ENCODE data around the gene SMIM30.

Gene SMIM30

DNA sequence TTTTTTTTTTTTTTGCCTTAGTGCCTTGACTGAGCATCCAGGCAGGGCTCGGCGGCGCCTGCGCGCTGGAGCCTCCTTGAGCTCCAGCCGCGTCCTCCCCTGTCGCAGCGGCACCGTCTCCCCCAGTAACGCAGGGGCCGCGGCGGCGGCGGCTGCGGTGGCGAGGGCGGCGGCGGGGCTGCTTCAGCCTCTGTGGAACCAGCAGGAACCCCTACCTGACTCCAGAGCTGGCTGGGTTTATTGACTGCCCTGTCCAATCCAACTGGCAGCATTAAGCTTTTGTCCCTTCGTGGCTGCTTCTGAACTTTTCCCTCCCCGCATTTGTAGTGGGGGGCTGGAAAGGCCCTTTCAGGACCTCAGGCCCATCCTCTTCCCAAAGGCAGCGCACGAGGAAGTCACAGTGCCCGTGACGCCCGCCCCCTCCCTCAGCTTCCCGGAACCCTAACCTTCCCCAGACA, 31.9 kb downstream of the SMIM30 start, which contains the start of gene GPR85:
Gene GPR85, minus strand, starts transcription at position 397 of the 458 bp plus-strand sequence. CDS start 2,106 bp downstream, outside the sequence.
- TF ChIP-seq, protein P1, sequence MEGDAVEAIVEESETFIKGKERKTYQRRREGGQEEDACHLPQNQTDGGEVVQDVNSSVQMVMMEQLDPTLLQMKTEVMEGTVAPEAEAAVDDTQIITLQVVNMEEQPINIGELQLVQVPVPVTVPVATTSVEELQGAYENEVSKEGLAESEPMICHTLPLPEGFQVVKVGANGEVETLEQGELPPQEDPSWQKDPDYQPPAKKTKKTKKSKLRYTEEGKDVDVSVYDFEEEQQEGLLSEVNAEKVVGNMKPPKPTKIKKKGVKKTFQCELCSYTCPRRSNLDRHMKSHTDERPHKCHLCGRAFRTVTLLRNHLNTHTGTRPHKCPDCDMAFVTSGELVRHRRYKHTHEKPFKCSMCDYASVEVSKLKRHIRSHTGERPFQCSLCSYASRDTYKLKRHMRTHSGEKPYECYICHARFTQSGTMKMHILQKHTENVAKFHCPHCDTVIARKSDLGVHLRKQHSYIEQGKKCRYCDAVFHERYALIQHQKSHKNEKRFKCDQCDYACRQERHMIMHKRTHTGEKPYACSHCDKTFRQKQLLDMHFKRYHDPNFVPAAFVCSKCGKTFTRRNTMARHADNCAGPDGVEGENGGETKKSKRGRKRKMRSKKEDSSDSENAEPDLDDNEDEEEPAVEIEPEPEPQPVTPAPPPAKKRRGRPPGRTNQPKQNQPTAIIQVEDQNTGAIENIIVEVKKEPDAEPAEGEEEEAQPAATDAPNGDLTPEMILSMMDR (conservative IDR thresholded peaks at IDR 0.05), result no peak
- H3K27ac ChIP-seq, result peak within 1 kb of the TSS; percentile 57

DNA sequence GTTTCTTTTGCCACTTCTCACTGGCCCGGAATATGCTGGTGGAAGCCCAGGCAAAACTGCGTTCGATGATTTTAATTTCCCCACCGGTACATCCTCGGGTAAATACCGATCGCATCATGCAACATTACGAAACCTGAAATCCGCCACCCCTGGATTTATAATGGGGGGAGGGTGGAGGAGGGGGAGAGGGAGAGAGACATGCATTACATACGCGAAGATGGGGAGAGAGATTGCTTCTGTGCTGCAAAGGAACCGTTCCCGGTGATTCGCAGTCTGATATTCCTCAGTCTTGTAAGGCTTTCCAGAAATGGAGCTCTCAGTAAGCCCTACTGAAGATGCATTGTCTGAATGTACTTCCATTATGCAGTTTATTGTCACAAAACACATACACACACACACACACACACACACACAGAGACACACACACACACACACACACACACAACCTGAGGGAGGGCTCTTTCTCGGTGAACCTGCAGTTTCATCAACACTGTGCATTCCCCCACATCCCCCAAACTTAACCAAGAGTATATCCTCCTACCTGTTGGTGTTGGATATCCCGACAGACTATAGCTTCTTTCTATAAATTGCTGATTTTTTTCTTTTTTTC, 32.5 kb downstream of the SMIM30 start:
- TF ChIP-seq, protein P1 (conservative IDR thresholded peaks at IDR 0.05), result no peak
- H3K27ac ChIP-seq, result peak overlapping the region; percentile 57

DNA sequence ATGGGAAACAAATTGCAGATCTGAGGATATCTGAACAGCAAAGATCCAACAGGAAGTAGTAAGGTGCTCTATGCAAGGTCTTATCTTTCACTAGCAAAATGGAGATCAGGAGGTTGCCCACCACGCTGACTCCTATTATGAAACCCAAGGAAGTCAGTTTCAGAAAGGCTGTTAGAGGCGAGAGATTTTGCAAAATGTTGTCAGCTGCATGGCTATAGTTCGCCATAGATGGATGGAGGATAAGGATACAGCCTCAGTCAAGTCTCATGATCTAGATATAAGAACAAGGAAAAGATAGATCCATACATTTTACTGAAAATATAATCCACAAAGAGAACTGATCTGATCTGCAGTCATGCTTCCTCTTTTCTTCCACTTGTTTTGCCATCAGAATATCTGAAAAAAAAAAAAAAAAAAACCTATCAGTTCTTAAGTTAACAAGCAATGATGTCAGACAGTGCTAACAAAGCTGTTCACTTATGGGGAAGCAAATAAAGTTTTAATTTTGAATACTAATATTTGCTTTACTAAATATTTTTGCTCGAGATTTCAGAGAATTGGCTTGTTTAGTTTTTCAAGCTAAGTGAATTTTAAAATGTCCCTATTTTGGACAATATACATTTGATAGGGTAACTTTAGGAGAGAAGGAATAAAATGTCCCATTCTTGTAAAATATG, 33.7 kb downstream of the SMIM30 start:
- TF ChIP-seq, protein P1 (conservative IDR thresholded peaks at IDR 0.05), result no peak
- peak overlapping the region; percentile 57 for H3K27ac ChIP-seq

- no peak overlapping the region for H3K27ac ChIP-seq
- TF ChIP-seq, protein P1 (conservative IDR thresholded peaks at IDR 0.05), result no peak
Measured at GRCh38 chr7:113083816-113084495, 34.4 kb downstream of the SMIM30 start.

GRCh38 chr7:113083132-113083815, 35.1 kb downstream of the SMIM30 start:
- TF ChIP-seq, protein P1 (conservative IDR thresholded peaks at IDR 0.05), result no peak
- H3K27ac ChIP-seq, result no peak overlapping the region

DNA sequence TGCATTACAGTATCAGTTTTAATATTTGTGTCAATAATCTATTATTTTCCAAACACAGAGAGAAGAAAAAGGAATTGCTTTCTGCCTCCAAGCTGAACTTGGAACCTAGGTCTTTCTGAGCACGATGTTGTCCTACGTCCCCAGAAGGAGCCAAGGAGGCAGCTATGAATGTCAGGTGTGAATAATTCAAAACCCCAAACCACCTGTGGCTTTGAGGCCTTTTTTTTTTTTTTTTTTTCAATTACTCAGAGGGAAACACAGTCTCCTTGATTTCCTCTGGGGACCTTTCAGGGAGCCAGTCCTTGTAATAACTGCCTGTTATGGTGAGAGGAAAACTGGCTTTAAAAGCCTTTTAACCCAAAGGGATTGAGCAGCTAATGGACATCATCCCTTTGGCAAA, 40.0 kb downstream of the SMIM30 start:
- TF ChIP-seq, protein P1 (conservative IDR thresholded peaks at IDR 0.05), result no peak
- H3K27ac ChIP-seq, result no peak overlapping the region

DNA sequence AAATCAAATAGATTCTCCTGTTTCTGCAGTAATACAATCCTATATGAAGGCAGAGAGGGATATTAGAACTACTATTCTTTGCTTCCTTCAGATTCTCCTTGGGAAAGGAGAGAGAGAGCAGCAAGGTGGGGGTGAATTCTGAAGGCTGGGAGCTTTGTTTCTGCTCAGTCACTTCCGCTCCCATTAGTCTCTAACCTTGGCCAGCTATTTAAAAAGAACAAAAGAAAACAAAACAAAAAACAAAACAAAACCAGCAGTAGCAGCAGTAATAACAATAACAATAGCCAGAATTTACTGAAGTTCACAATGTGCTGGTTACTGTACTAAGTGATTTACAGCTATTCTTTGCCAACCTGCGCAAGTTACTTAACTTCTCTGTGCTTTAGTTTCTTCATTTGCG, 41.7 kb downstream of the SMIM30 start:
- TF ChIP-seq, protein P1 (conservative IDR thresholded peaks at IDR 0.05), result no peak

More for the DNA sequence above, 41.7 kb downstream of the SMIM30 start:
- H3K27ac ChIP-seq, result no peak overlapping the region

All from VCaP (cell line).